HG03196 (cell line): ENCODE measurements around the gene STC2.
A peak's percentile ranks its signal among the peaks of the same experiment; 100 is the strongest.
"Not testable (repeated sequence)": the region's sequence is repeated elsewhere in the genome, so short reads cannot be mapped to it uniquely, and the experiment has no call there.

ENCODE experiments used
- ATAC-seq: cut with Tn5 transposase; IDR thresholded peaks from one replicate; pipeline ENCODE4 v1.9.1; 2021; ENCODE audit not compliant: unreplicated experiment

The STC2 gene

GRCh38 chr5:173296737-173297676 lies 31.2 kb downstream of the STC2 start:
- ATAC-seq, result no peak

GRCh38 chr5:173295796-173296195 lies 32.4 kb downstream of the STC2 start:
- ATAC-seq, result no peak

- ATAC-seq, result no peak
These were observed 33.4 kb downstream of the STC2 start for GRCh38 chr5:173294673-173295320.

- ATAC-seq, result no peak
These were observed 34.2 kb downstream of the STC2 start for GRCh38 chr5:173293817-173294672.

- ATAC-seq, result no peak
These were observed 36.2 kb downstream of the STC2 start for GRCh38 chr5:173291722-173292658.

GRCh38 chr5:173290477-173291131 lies 37.6 kb downstream of the STC2 start:
- ATAC-seq, result no peak

- ATAC-seq, result no peak
These were observed 38.8 kb downstream of the STC2 start for GRCh38 chr5:173289372-173289771.

GRCh38 chr5:173288632-173289031 lies 39.6 kb downstream of the STC2 start:
- no peak for ATAC-seq

GRCh38 chr5:173287086-173287485 lies 41.1 kb downstream of the STC2 start:
- ATAC-seq, result no peak

GRCh38 chr5:173284343-173284958 lies 43.8 kb downstream of the STC2 start:
- ATAC-seq, result not testable (repeated sequence)

- peak; percentile 88 for ATAC-seq
These were observed 44.6 kb downstream of the STC2 start for GRCh38 chr5:173283318-173284288.

- ATAC-seq, result no peak
These were observed 45.3 kb downstream of the STC2 start for GRCh38 chr5:173282916-173283315.

- no peak for ATAC-seq
These were observed 46.3 kb downstream of the STC2 start for GRCh38 chr5:173281910-173282309.

- no peak for ATAC-seq
These were observed 49.0 kb downstream of the STC2 start for GRCh38 chr5:173279166-173279565.

GRCh38 chr5:173278641-173279040 lies 49.6 kb downstream of the STC2 start:
- no peak for ATAC-seq

GRCh38 chr5:173278172-173278571 lies 50.0 kb downstream of the STC2 start:
- no peak for ATAC-seq

- no peak for ATAC-seq
These were observed 53.4 kb downstream of the STC2 start for GRCh38 chr5:173274771-173275170.

GRCh38 chr5:173271419-173271818 lies 56.8 kb downstream of the STC2 start:
- no peak for ATAC-seq
